Sigmoid colon (tissue), 4 donors: ENCODE results near the gene NEB.

Source experiments
- POLR2A ChIP-seq, 2 donors: fragments of 450-650 bp; IDR thresholded peaks; one replicate each; pipeline ENCODE4 v1.6.1; 2016; ENCODE audit warnings: antibody characterized with exemption in 2 of 2, mild to moderate bottlenecking in 2 of 2, moderate library complexity in 2 of 2
- POLR2AphosphoS5 ChIP-seq, 4 donors: sonication (generic); formaldehyde crosslinking; IDR thresholded peaks; one replicate each; pipeline ENCODE4 v1.6.1; 2017; ENCODE audit warnings: antibody characterized with exemption in 4 of 4

DNA sequence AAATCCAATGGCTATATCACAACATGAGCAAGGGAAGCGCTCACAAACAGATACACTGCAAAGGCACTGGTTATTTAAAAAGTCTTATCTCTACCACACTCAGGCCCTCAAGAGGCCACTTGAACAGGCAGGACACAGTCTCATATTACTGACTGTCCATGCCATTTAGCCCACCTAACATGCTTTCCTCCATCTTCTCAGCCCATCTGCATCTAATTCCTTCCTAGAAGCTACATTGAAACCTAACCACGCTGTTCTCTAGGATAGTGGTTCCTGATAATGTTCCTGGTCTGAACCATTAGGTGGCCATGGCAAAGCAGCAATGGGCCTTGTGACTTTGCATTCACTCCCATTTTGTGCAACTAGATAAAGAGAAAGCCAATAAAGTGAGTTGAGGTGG is 22.5 kb upstream of the NEB start:
- TF ChIP-seq POLR2A (IDR thresholded peaks at IDR 0.05): no peak
- no peak for TF ChIP-seq POLR2AphosphoS5 (IDR thresholded peaks at IDR 0.05)
